GM19023 (cell line): Measurements from ENCODE around the gene FBLN2.

Experiments used
- ATAC-seq: cut with Tn5 transposase; IDR thresholded peaks from one replicate; pipeline ENCODE4 v1.9.1; 2021; ENCODE audit warnings: mild to moderate bottlenecking, moderate library complexity; ENCODE audit not compliant: unreplicated experiment

The FBLN2 gene

DNA sequence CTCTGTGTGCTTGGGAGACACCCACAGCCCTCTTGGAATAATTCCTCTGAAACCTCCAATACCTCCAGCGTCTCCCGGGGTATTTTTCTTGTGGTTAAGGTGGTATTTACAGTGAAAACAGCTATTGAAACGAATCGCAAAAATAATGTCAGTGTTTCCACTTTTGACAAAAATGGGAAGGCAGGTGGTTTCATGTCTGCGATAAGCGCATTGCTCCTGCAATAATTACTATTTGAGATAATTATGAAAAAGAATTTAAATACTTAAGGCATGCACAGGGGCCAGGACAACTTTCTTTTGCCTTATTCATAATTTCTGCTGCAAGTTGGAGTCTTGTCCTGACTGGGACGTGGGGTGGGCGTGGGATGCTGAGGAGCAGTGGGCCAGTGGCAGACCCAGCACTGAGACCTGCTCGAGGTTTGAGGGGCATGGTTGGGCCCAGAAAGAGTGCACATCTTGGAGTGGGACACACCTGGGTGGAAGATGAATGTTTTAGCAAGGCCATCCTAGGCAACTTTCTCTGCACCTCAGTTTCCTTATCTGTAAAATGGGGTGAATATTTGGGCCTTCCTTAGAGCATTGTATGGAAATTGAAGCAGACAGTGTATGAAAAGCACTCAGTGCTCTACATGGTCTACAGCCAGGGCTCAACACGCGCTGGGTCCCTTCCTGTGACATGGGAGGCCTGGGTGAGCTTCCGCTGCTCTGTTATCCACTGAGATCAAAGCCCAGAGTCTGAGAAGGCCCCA is 110.5 kb downstream of the FBLN2 start:
- no peak for ATAC-seq

- ATAC-seq, result no peak
These were observed 111.3 kb downstream of the FBLN2 start for GRCh38 chr3:13660042-13660874.

GRCh38 chr3:13661121-13661520 is 112.2 kb downstream of the FBLN2 start:
- no peak for ATAC-seq

DNA sequence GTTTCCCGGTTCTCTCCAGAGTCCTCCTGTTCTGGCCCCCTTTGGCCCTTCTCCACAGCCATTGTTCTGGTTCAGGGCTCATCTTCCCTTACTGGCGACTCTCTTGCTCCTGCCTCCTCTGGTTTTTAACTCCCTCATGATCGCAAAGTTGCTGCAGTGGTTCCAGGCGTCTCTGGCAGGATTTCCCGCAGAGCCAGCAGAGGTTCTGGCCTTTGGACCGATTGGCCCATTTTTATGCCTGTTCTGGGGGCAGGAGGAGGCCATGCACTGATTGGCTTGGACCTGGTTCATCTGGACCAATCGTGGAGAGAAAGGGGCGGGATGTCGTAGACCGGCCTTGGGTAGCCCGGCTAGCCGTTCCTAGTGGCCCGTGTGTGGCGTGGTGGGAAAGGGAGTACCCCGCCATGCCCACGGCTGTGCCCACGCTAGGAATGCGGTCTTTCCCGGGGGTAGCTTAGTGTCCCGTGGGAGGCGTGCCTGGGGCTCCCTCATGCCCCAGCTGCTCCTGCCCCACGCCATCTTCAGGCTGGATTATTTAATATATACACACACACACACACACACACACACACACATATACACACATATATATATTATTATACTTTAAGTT is 113.4 kb downstream of the FBLN2 start:
- ATAC-seq, result no peak

DNA sequence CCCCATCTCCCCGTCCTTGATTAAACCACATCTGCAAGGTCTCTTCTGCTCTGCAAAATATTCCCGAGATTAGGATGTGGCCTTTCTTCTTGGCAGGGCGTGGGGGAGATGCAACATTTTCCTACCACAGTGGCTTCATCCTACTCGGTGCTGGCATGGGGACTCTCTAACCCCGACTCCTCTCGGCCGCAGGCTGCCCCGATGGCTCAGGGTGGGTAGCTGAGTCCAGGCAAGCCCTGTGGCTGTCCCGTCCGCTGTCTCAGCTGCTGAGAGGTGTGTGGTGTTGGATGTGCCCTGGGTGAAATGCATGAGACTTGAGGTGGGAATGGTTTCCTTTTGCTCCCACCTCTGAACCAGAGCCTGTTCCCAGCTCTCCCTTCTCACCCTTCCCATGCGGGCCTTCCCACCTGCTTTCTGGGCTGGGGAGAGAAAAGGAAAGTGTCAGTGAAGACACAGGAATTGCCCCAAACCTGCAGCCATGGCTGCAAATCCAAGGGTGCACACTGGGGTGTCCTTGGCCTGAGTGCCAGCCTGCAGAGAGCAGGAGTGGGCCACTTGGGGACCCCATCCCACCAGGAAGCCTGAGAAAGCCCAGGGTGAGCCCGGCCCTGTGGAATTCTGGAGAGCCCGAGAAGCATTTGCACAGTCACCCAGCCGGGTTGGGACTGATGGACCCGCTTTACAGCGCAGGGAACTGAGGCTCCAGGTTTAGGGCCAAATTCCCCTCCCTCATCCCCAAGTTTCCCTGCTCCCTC is 115.0 kb downstream of the FBLN2 start:
- ATAC-seq, result no peak

GRCh38 chr3:13665582-13666226 is 116.8 kb downstream of the FBLN2 start:
- ATAC-seq, result no peak

DNA sequence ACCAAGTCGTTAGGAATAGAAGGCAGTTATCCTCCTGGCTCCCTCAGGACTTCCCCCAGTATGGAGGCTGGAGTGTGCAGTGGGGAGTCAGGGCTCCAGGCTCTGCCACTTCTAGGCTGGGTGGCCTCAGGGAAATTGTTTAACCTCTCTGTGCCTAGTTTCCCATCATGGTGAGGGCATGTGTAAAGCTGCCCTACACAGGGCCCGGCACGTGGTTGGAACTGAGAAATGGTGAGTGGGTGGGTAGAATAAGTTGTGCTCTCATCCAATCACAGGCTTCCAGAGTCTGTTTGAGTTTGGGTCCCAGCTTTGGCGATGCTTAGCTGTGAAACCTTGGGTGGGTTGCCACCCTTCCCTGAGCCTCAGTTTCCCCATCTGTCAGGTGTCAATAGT is 117.3 kb downstream of the FBLN2 start:
- ATAC-seq, result no peak

DNA sequence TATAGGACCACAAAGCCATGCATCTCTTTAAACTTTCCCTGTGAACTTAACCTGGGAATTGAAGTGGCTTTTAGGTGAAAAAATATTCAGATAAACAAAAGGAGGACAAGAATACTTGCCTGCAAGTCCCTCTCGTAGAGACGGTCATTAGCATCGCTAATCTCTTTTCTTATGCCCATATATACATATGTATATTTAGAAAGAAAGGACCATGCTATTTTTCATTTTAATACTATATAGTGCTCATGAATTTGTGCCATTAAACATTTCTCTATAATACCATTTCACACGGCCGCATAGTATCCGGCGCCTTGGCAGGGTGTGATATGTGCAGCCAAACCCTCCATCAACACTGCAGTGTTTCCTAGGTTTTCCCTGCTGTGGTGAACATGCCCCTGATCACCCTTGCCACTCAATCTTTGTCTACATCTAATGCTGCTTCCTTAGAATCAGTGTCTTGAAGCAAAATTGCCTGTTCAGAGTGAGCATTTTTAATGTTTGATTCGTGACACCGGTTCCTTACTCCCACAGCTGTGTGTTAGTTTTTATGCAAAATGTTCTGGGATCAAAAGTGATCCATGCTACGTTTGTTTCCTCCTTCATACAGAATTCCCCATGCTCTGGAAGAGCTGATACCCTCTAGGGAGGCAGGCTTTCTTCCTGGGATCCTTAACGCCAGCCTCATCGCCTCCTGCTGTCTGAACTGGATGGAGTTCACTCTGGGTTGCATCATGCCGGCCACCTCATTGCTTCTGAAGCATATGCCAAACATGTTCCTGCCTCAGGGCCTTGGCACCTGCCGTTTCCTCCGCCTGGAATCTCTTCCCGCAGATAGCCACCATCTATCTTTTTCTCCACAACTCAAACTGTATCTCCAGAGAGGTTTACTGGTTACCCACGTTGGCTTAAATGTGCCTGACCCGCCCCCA is 118.1 kb downstream of the FBLN2 start:
- no peak for ATAC-seq

DNA sequence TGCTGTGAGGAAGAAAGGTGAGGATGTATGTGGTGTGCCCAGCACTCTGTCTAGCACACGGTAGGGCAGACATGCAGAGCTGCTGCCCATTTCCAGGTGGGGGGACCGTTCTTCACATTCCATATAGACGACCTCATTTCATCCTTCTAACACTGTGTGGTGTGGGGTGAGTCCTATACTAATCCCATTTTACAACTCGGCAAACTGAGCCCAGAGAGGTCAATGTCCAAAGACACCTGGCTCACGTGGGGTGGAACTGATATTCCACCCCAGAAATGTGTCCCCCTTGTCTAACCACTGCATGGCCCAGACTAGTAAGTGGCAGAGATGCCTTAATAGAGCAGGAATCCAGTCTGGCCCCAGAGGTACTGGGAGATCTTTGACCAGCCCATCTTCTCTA is 119.2 kb downstream of the FBLN2 start:
- no peak for ATAC-seq

- ATAC-seq, result no peak
These were observed 120.5 kb downstream of the FBLN2 start for GRCh38 chr3:13669457-13669856.

DNA sequence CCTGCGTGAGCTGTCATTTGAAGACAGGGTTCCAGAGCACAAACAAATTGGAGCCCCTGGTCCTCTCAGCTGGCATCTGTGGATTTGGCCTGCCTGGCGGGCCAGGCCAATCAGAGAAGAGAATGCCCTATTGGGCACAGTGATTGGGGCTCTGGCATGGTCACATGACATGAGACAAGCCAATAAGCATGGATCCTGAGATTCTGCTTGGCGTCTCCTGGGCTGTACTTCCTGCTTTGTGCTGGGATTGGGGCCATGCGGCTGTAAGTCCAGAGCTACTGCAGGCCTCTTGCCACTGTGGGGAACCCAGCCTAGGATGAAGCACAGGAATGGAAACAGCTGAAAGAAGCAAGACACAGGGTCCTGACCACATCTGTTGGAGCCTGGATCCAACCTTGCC is 121.4 kb downstream of the FBLN2 start:
- ATAC-seq, result no peak

DNA sequence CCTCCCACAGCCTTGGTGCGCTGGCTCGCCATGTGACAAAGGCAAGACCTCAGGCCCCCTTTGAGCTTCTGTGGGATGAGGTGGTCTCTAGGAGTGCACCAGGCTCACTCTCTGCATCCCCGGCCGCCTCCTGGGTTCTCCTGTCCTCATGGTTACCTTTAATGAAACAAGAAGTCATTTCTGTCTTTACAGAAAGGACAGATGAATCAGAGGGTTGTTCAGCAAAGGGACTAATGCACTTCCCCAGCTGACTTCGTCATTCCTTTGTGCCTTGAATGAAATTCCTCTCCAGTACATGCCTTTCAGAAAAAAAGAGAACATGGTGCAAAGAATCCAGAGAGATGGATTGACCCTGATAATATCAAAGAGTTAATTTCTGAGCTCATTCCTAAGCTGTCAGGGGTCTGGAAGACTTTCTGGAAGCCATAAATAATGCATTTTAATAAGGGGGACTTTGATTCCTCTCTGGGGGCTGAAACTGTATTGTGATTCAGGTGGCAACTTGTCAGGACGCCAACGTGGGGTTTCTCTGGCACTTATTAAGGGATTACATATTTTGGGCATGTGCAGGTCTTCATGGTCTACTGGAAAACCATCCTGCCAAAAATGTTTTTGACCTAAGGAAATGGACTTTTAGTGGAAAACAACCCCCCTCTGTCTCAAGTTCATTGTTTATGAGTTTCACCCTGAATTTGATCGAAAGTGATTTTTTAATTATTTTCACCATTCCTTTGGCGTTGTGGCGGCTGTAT is 122.7 kb downstream of the FBLN2 start:
- ATAC-seq, result no peak

DNA sequence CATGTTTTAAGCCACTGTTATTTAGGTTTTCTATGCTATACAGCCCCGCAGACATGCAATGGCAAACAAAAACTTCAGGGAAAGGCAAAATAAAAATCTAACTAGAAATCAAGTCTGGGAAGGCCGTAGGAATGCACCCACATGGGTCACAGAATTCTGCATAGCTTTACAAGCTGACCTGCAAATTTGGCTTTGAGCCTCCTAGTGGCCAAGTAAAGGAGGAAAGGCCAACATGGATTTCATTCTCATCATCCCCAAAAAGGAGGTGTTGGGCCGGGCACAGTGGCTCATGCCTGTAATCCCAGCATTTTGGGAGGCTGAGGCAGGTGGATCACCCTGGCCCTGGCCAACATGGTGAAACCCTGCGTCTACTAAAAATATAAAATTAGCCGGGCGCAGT is 124.3 kb downstream of the FBLN2 start:
- ATAC-seq, result no peak

- no peak for ATAC-seq
These were observed 125.7 kb downstream of the FBLN2 start for GRCh38 chr3:13674538-13675185.

GRCh38 chr3:13676356-13677017 is 127.6 kb downstream of the FBLN2 start:
- ATAC-seq, result no peak

DNA sequence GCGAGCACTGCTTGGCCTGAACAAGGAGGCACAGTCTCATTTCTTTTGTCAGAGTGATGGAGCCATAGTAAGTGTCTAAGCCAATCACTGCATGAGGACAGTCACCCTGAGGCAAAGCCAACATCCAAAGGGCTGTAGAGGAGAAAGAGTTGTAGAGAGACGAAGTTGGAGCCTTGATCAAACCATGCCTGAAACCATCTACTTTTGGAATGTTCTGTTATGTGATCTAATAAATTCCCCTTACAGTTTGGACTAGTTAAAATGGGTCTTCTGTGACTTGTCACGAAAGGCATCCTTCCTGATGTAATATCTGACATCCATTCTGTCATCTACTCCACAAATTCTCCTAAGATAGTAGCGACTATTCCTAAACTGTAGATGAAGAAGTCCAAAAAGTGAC is 128.3 kb downstream of the FBLN2 start:
- ATAC-seq, result no peak

- no peak for ATAC-seq
These were observed 133.0 kb downstream of the FBLN2 start for GRCh38 chr3:13681931-13682330.
